Glutamatergic neuron (in vitro differentiated cells): ENCODE results near the gene KCNAB2. TPM values are rescaled to one million over a fixed set of nuclear protein-coding genes. Genes with fewer than 3 reads are reported as not detected.
A peak's percentile ranks its signal among the peaks of the same experiment; 100 is the strongest.

Experiments used
- DNase-seq: peaks from one replicate; pipeline ENCODE4 v3.0.0; 2022
- H3K27ac Mint-ChIP-seq: one replicate; pipeline ENCODE4 v1.8.0; 2020; ENCODE audit warnings: mild to moderate bottlenecking, mixed read lengths, inconsistent platforms; ENCODE audit not compliant: unreplicated experiment
- H3K27me3 Mint-ChIP-seq: one replicate; pipeline ENCODE4 v1.8.0; 2020; ENCODE audit warnings: mild to moderate bottlenecking, moderate library complexity, mixed read lengths, inconsistent platforms; ENCODE audit not compliant: unreplicated experiment
- H3K36me3 Mint-ChIP-seq: one replicate; pipeline ENCODE4 v1.8.0; 2020; ENCODE audit warnings: mild to moderate bottlenecking, mixed read lengths, inconsistent platforms; ENCODE audit not compliant: unreplicated experiment
- H3K4me1 Mint-ChIP-seq: one replicate; pipeline ENCODE4 v1.8.0; 2020; ENCODE audit warnings: mild to moderate bottlenecking, low read depth, mixed read lengths, inconsistent platforms; ENCODE audit not compliant: unreplicated experiment
- H3K4me3 Mint-ChIP-seq: one replicate; pipeline ENCODE4 v1.8.0; 2020; ENCODE audit warnings: mild to moderate bottlenecking, mixed read lengths, inconsistent platforms; ENCODE audit not compliant: unreplicated experiment
- H3K9me3 Mint-ChIP-seq: one replicate; pipeline ENCODE4 v1.8.0; 2020; ENCODE audit warnings: mild to moderate bottlenecking, moderate library complexity, mixed read lengths, inconsistent platforms; ENCODE audit not compliant: unreplicated experiment
- total RNA-seq: library from RNA; stranded (reverse); fragmentation: NEBNext Ultra II Directional; extraction: Animal tissue kit (Norgen Biotek cat#: 25700); gene quantifications from one replicate; pipeline ENCODE4 v1.2.1, GENCODE V29; 2021; ENCODE audit not compliant: unreplicated experiment
- TF ChIP-seq, protein P1 (sequence below): fragments of 200-600 bp; sonication (generic); IDR thresholded peaks from one replicate; pipeline ENCODE4 v1.5.0; 2021; ENCODE audit not compliant: partially characterized antibody, unreplicated experiment

The KCNAB2 gene
- total RNA-seq, 1 donor from 2014 or later, result 20.4 TPM

GRCh38 chr1:6026095-6026809 lies 19.4 kb upstream of the KCNAB2 start:
- Mint-ChIP-seq H3K4me3 (no peak overlapping the region), H3K27ac (no peak overlapping the region), H3K9me3 (peaks cover 1% of the 10 kb centered on the region), H3K27me3 (peaks cover 3% of the 10 kb centered on the region), H3K36me3 (no peaks in the 10 kb centered on the region), H3K4me1 (peaks cover 7% of the 10 kb centered on the region)
- DNase-seq, result peak; percentile 39
- TF ChIP-seq, protein P1, sequence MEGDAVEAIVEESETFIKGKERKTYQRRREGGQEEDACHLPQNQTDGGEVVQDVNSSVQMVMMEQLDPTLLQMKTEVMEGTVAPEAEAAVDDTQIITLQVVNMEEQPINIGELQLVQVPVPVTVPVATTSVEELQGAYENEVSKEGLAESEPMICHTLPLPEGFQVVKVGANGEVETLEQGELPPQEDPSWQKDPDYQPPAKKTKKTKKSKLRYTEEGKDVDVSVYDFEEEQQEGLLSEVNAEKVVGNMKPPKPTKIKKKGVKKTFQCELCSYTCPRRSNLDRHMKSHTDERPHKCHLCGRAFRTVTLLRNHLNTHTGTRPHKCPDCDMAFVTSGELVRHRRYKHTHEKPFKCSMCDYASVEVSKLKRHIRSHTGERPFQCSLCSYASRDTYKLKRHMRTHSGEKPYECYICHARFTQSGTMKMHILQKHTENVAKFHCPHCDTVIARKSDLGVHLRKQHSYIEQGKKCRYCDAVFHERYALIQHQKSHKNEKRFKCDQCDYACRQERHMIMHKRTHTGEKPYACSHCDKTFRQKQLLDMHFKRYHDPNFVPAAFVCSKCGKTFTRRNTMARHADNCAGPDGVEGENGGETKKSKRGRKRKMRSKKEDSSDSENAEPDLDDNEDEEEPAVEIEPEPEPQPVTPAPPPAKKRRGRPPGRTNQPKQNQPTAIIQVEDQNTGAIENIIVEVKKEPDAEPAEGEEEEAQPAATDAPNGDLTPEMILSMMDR, result no peak

- H3K27me3 Mint-ChIP-seq, result peaks cover 3% of the 10 kb centered on the region
- peak overlapping the region; percentile 8 for H3K27ac Mint-ChIP-seq
- TF ChIP-seq, protein P1, result no peak
- DNase-seq, result no peak
- H3K9me3 Mint-ChIP-seq, result peaks cover 3% of the 10 kb centered on the region
- no peak overlapping the region for H3K4me3 Mint-ChIP-seq
- peaks cover 7% of the 10 kb centered on the region for H3K4me1 Mint-ChIP-seq
- H3K36me3 Mint-ChIP-seq, result no peaks in the 10 kb centered on the region
Measured at GRCh38 chr1:6027591-6027990, 18.1 kb upstream of the KCNAB2 start.

DNA sequence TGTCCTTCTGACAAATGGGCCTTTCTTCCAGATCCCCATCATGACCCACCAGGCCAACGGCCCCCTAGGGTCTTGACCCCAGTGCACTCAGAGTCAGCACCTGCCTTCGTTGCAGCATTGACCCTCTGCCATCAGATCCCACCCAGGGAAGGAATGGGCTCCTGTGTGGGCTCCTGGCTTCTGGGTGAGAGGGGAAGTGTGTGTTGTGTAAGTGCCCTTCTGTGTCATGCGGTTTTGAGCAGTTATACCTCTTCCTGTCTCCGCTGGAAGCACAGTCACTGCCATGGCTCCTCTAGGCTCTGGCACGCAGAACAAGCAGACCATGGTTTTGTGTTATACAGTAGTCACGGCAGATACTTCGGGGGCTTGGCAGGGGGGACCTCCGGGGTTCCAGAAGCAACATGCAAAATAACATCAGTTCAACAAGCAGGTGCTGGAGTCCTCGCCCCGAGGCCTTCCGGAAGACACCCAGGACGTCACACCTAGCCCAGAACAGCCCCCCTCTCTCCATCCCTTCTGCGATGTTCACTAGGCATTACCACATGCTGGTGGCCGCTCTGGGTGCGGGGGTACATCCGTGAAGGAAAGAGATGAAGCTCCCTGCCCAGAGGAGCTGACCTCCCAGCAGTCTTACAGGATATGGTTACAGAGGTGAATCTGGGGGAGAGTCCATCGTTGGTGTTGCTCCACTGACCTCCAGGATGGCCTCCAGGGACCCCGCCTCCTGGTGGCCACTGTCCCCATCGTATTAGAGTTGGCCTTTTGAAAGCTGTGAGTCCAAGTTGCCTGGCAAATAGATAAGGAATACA lies 17.4 kb upstream of the KCNAB2 start:
- Mint-ChIP-seq H3K9me3 (peaks cover 8% of the 10 kb centered on the region), H3K36me3 (no peaks in the 10 kb centered on the region), H3K4me3 (no peak overlapping the region), H3K27ac (no peak overlapping the region), H3K4me1 (peaks cover 7% of the 10 kb centered on the region), H3K27me3 (peaks cover 7% of the 10 kb centered on the region)
- no peak for DNase-seq
- TF ChIP-seq, protein P1, result no peak

DNA sequence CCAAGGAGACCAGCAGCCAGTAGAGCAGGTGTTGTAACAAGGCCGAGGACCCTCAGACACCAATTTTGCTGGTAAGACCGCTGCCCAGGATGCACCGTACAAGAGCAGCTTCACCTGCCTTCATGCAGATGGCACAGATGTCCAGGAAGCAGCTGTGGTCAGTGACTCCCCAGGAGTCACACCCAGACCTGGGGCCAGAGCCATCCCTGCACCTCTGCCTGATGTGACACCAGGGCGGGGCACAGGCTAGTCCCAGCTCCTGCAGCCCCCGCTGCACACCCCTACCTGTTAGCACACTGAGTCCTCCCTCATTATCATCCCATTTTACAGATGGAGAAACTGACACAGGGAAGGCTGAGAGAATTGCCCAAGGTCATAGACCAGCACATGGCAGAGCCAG lies 16.3 kb upstream of the KCNAB2 start:
- peaks cover 9% of the 10 kb centered on the region for H3K9me3 Mint-ChIP-seq
- peaks cover 8% of the 10 kb centered on the region for H3K27me3 Mint-ChIP-seq
- no peaks in the 10 kb centered on the region for H3K36me3 Mint-ChIP-seq
- H3K4me3 Mint-ChIP-seq, result no peak overlapping the region
- TF ChIP-seq, protein P1, result no peak
- H3K27ac Mint-ChIP-seq, result peak overlapping the region; percentile 8
- no peak for DNase-seq
- H3K4me1 Mint-ChIP-seq, result peaks cover 7% of the 10 kb centered on the region

- Mint-ChIP-seq H3K36me3 (no peaks in the 10 kb centered on the region), H3K27me3 (peaks cover 5% of the 10 kb centered on the region), H3K4me3 (no peak overlapping the region), H3K9me3 (peaks cover 9% of the 10 kb centered on the region), H3K27ac (no peak overlapping the region), H3K4me1 (peaks cover 7% of the 10 kb centered on the region)
- DNase-seq, result no peak
- TF ChIP-seq, protein P1, result no peak
Measured at GRCh38 chr1:6030132-6030531, 15.6 kb upstream of the KCNAB2 start.
